ENCODE results near the gene SOX6.

- TF ChIP-seq CTCF (IDR thresholded peaks at IDR 0.05), result no peak
- no peak for TF ChIP-seq POLR2AphosphoS5 (IDR thresholded peaks at IDR 0.05)
- TF ChIP-seq POLR2A (IDR thresholded peaks at IDR 0.05), result no peak
Observed at GRCh38 chr11:15968461-15969130, 387.8 kb downstream of the SOX6 start.
